ENCODE data around the gene DLK1. TPM values are rescaled to one million over a fixed set of nuclear protein-coding genes. Genes with fewer than 3 reads are reported as not detected.

The DLK1 gene
- total and polyA plus RNA-seq, 2 of the 13 experiments (the other 11 are each of a cell fraction or from before 2014, with no cell fraction given) = 95.5 to 312 TPM

DNA sequence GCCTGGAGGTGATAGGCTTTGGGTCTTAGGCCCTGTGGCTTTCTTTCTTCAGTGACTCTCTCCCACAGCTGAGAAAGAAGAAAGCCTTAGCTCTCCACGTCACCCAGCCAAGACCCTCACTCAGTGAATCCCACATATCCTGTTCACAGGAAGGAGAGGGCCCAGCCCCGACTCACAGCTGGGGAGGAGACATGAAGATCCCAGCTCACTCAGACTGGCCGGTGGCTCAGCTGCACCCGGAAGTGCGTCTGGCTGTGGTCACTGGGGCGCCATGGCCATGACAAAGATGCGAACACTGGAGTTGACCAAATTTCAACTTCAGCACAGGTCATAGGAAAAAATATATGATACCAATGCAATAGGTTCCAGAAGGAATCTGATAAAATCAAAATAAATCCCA is 14.2 kb downstream of the DLK1 start (continued):
- TF ChIP-seq, protein P1, sequence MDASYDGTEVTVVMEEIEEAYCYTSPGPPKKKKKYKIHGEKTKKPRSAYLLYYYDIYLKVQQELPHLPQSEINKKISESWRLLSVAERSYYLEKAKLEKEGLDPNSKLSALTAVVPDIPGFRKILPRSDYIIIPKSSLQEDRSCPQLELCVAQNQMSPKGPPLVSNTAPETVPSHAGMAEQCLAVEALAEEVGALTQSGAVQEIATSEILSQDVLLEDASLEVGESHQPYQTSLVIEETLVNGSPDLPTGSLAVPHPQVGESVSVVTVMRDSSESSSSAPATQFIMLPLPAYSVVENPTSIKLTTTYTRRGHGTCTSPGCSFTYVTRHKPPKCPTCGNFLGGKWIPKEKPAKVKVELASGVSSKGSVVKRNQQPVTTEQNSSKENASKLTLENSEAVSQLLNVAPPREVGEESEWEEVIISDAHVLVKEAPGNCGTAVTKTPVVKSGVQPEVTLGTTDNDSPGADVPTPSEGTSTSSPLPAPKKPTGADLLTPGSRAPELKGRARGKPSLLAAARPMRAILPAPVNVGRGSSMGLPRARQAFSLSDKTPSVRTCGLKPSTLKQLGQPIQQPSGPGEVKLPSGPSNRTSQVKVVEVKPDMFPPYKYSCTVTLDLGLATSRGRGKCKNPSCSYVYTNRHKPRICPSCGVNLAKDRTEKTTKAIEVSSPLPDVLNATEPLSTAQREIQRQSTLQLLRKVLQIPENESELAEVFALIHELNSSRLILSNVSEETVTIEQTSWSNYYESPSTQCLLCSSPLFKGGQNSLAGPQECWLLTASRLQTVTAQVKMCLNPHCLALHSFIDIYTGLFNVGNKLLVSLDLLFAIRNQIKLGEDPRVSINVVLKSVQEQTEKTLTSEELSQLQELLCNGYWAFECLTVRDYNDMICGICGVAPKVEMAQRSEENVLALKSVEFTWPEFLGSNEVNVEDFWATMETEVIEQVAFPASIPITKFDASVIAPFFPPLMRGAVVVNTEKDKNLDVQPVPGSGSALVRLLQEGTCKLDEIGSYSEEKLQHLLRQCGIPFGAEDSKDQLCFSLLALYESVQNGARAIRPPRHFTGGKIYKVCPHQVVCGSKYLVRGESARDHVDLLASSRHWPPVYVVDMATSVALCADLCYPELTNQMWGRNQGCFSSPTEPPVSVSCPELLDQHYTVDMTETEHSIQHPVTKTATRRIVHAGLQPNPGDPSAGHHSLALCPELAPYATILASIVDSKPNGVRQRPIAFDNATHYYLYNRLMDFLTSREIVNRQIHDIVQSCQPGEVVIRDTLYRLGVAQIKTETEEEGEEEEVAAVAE (CRISPR knock-in tag; IDR thresholded peaks at IDR 0.05; ENCODE audit: borderline replicate concordance) = no peak
- TF ChIP-seq ATM (IDR thresholded peaks at IDR 0.05; ENCODE audit: borderline replicate concordance) (no peak), KDM5A (IDR thresholded peaks at IDR 0.05; ENCODE audit: borderline replicate concordance, low read length) (no peak), ZNF790 (CRISPR knock-in tag; IDR thresholded peaks at IDR 0.05; ENCODE audit: borderline replicate concordance) (no peak)
- TF ChIP-seq, protein P2, sequence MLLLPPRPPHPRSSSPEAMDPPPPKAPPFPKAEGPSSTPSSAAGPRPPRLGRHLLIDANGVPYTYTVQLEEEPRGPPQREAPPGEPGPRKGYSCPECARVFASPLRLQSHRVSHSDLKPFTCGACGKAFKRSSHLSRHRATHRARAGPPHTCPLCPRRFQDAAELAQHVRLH (CRISPR knock-in tag; IDR thresholded peaks at IDR 0.05; ENCODE audit: borderline replicate concordance, low read depth) = no peak
- TF ChIP-seq, protein P3, sequence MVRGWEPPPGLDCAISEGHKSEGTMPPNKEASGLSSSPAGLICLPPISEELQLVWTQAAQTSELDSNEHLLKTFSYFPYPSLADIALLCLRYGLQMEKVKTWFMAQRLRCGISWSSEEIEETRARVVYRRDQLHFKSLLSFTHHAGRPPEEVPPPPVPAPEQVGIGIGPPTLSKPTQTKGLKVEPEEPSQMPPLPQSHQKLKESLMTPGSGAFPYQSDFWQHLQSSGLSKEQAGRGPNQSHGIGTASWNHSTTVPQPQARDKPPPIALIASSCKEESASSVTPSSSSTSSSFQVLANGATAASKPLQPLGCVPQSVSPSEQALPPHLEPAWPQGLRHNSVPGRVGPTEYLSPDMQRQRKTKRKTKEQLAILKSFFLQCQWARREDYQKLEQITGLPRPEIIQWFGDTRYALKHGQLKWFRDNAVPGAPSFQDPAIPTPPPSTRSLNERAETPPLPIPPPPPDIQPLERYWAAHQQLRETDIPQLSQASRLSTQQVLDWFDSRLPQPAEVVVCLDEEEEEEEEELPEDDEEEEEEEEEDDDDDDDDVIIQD (CRISPR knock-in tag; IDR thresholded peaks at IDR 0.05; ENCODE audit: low read depth) = no peak
- TF ChIP-seq, protein P4, sequence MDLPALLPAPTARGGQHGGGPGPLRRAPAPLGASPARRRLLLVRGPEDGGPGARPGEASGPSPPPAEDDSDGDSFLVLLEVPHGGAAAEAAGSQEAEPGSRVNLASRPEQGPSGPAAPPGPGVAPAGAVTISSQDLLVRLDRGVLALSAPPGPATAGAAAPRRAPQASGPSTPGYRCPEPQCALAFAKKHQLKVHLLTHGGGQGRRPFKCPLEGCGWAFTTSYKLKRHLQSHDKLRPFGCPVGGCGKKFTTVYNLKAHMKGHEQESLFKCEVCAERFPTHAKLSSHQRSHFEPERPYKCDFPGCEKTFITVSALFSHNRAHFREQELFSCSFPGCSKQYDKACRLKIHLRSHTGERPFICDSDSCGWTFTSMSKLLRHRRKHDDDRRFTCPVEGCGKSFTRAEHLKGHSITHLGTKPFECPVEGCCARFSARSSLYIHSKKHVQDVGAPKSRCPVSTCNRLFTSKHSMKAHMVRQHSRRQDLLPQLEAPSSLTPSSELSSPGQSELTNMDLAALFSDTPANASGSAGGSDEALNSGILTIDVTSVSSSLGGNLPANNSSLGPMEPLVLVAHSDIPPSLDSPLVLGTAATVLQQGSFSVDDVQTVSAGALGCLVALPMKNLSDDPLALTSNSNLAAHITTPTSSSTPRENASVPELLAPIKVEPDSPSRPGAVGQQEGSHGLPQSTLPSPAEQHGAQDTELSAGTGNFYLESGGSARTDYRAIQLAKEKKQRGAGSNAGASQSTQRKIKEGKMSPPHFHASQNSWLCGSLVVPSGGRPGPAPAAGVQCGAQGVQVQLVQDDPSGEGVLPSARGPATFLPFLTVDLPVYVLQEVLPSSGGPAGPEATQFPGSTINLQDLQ (CRISPR knock-in tag; IDR thresholded peaks at IDR 0.05) = no peak
